Measurements from ENCODE around the gene DOCK10.

The DOCK10 gene

DNA sequence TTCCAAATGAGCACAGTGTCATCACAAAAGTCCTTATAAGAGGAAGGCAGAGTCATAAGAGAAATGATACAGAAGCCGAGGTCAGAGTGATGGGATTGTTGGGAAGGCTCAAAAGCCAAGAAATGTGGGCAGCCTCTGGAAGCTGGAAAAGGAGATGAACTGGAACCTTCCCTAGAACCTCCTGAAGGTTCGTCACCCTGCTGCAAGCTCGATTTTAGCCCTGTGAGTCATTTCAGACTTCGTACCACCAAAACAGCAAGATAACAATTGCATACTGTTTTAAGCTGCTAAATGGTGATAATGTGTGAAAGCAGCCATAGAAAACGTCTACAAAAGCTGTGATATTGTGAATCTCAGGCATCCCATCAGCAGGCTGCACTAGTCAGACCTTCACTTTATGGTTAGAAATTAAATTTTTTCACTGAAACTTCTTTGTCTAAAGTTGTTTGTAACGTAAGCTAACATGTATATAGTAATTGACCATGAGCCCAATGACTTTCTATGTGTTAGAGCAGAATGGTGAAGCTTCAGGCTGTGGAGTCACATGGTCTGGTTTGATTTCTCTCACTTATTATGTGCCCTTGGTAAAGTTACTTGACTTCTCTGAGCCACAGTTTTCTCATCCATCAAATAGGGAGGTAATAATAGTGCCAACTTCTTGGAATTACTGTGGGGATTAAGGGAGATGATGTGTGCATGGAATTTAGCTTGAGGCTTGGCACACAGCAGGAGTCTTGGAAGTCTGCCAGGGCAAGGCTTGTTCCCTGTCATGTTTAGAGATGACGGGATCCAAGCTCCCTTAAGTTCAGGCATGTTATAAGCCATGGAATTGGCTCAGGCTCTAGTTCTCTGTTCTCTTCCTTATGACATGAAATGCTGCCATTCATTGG lies 194.1 kb downstream of the DOCK10 start:
- no peak for DNase-seq
- no peak overlapping the region for H3K27ac ChIP-seq (ENCODE audit: insufficient read depth, low read length, poor library complexity, severe bottlenecking)
- no peaks in the 10 kb centered on the region for H3K27me3 ChIP-seq (replicated peaks; ENCODE audit: control insufficient read depth, insufficient read depth, low read length, poor library complexity, severe bottlenecking)
- H3K9me3 ChIP-seq (ENCODE audit: control insufficient read depth, low read length), result no peaks in the 10 kb centered on the region
- no peaks in the 10 kb centered on the region for H3K4me1 ChIP-seq (ENCODE audit: control insufficient read depth, insufficient read depth, low read length, poor library complexity, severe bottlenecking)
- no peak overlapping the region for H3K4me3 ChIP-seq (ENCODE audit: insufficient read depth, low read depth, low read length, poor library complexity, severe bottlenecking)
- peaks cover 86% of the 10 kb centered on the region for H3K36me3 ChIP-seq (ENCODE audit: control insufficient read depth, insufficient read depth, low read length)

DNA sequence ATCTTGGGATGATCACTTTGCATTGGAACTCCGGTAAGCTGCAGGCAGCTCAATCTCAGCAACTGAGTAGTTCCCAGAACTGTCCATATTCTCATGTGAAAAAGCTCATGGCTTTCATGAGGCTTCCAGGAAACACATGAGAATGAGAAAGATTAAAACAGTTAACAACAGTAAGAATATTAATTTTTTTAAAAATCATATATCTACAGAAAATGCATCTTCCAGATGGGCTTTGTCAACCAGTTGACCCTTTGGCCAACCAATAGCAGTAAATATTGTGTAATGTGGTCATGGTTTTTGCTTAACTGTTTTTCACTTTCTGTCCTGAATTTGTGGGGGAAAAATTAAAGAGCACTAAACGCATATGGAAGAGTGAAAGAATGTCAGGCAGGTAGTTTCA lies 194.9 kb downstream of the DOCK10 start:
- no peaks in the 10 kb centered on the region for H3K9me3 ChIP-seq (ENCODE audit: control insufficient read depth, low read length)
- peaks cover 93% of the 10 kb centered on the region for H3K36me3 ChIP-seq (ENCODE audit: control insufficient read depth, insufficient read depth, low read length)
- H3K4me1 ChIP-seq (ENCODE audit: control insufficient read depth, insufficient read depth, low read length, poor library complexity, severe bottlenecking), result no peaks in the 10 kb centered on the region
- H3K27me3 ChIP-seq (replicated peaks; ENCODE audit: control insufficient read depth, insufficient read depth, low read length, poor library complexity, severe bottlenecking), result no peaks in the 10 kb centered on the region
- no peak overlapping the region for H3K27ac ChIP-seq (ENCODE audit: insufficient read depth, low read length, poor library complexity, severe bottlenecking)
- H3K4me3 ChIP-seq (ENCODE audit: insufficient read depth, low read depth, low read length, poor library complexity, severe bottlenecking), result no peak overlapping the region
- no peak for DNase-seq

DNA sequence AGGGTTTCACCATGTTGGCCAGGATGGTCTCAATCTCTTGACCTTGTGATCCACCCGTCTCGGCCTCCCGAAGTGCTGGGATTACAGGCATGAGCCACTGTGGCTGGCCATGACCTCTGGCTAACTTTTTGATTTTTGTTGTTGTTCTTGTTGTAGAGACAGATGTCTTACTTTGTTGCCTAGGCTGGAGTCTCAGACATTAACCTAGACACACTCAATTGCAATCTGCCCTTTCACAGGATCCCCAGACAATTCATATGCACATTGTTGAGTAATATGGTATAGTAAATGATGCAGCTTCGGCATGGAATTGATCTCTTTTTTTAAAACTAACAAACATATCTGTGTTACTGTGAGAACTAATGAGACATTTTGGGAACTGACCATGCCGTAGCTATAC lies 195.6 kb downstream of the DOCK10 start:
- no peak for DNase-seq
- no peaks in the 10 kb centered on the region for H3K27me3 ChIP-seq (replicated peaks; ENCODE audit: control insufficient read depth, insufficient read depth, low read length, poor library complexity, severe bottlenecking)
- no peak overlapping the region for H3K27ac ChIP-seq (ENCODE audit: insufficient read depth, low read length, poor library complexity, severe bottlenecking)
- peaks cover 93% of the 10 kb centered on the region for H3K36me3 ChIP-seq (ENCODE audit: control insufficient read depth, insufficient read depth, low read length)
- H3K4me1 ChIP-seq (ENCODE audit: control insufficient read depth, insufficient read depth, low read length, poor library complexity, severe bottlenecking), result no peaks in the 10 kb centered on the region
- no peak overlapping the region for H3K4me3 ChIP-seq (ENCODE audit: insufficient read depth, low read depth, low read length, poor library complexity, severe bottlenecking)
- no peaks in the 10 kb centered on the region for H3K9me3 ChIP-seq (ENCODE audit: control insufficient read depth, low read length)

DNA sequence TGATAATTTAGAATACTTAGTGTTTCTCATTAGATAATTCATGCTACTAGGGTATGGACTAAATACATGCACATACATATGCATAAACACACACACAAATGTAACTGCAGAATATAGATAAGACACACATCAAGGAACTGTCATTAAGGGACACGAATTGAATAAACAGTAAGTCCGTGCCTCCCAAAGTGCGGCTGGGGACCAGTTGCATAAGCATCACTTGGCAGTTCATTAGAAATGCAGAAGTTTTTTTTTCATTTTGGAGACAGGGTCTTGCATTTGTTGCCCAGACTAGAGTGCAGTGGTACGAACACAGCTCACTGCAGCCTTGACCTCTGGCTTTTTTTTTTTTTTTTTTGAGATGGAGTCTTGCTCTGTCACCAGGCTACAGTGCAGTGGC lies 196.1 kb downstream of the DOCK10 start:
- no peaks in the 10 kb centered on the region for H3K27me3 ChIP-seq (replicated peaks; ENCODE audit: control insufficient read depth, insufficient read depth, low read length, poor library complexity, severe bottlenecking)
- no peaks in the 10 kb centered on the region for H3K9me3 ChIP-seq (ENCODE audit: control insufficient read depth, low read length)
- H3K4me3 ChIP-seq (ENCODE audit: insufficient read depth, low read depth, low read length, poor library complexity, severe bottlenecking), result no peak overlapping the region
- no peaks in the 10 kb centered on the region for H3K4me1 ChIP-seq (ENCODE audit: control insufficient read depth, insufficient read depth, low read length, poor library complexity, severe bottlenecking)
- H3K36me3 ChIP-seq (ENCODE audit: control insufficient read depth, insufficient read depth, low read length), result peaks cover 91% of the 10 kb centered on the region
- H3K27ac ChIP-seq (ENCODE audit: insufficient read depth, low read length, poor library complexity, severe bottlenecking), result no peak overlapping the region
- DNase-seq, result no peak

DNA sequence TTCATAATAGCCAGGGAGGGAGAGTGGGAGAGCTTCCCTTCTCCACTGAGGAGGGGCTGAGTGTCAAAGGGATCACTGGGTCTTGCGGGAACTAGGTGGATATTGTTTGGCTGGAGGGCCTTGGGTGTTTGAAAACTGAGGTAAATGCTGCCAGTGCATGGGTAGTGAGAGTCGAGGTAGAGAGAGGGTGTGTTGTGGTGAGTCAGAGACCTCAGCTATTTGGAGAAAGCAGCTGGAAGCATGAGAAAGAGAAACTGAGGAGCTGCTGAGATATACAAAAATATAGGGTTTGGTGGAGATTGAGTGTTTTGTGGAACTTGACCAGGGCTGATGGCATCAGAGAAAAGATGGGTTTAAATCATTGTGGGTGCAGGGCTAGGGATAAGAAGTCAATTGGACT lies 199.1 kb downstream of the DOCK10 start:
- no peak overlapping the region for H3K27ac ChIP-seq (ENCODE audit: insufficient read depth, low read length, poor library complexity, severe bottlenecking)
- H3K4me3 ChIP-seq (ENCODE audit: insufficient read depth, low read depth, low read length, poor library complexity, severe bottlenecking), result no peak overlapping the region
- no peaks in the 10 kb centered on the region for H3K9me3 ChIP-seq (ENCODE audit: control insufficient read depth, low read length)
- peaks cover 91% of the 10 kb centered on the region for H3K36me3 ChIP-seq (ENCODE audit: control insufficient read depth, insufficient read depth, low read length)
- H3K27me3 ChIP-seq (replicated peaks; ENCODE audit: control insufficient read depth, insufficient read depth, low read length, poor library complexity, severe bottlenecking), result no peaks in the 10 kb centered on the region
- no peak for DNase-seq
- H3K4me1 ChIP-seq (ENCODE audit: control insufficient read depth, insufficient read depth, low read length, poor library complexity, severe bottlenecking), result no peaks in the 10 kb centered on the region

DNA sequence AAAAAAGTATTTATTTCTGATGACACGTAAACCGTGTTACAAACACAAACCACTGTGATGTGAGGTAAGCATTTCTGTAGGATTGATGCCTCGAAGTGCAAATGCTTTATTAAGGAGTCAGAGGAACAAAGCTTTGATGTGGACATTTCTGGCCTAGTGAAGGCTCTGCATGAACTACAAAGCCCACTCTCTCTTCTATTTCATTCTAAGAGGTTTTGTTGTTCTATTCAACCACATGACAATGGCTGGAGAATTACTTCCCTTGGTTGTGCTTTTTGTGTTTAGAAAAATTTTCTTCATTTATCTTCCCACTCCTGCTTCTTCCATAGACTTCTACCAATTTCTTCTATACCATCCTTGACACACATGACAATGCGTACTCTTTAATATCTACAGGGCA lies 200.4 kb downstream of the DOCK10 start:
- no peak for DNase-seq
- peaks cover 91% of the 10 kb centered on the region for H3K36me3 ChIP-seq (ENCODE audit: control insufficient read depth, insufficient read depth, low read length)
- H3K4me1 ChIP-seq (ENCODE audit: control insufficient read depth, insufficient read depth, low read length, poor library complexity, severe bottlenecking), result no peaks in the 10 kb centered on the region
- H3K4me3 ChIP-seq (ENCODE audit: insufficient read depth, low read depth, low read length, poor library complexity, severe bottlenecking), result no peak overlapping the region
- H3K27ac ChIP-seq (ENCODE audit: insufficient read depth, low read length, poor library complexity, severe bottlenecking), result no peak overlapping the region
- H3K27me3 ChIP-seq (replicated peaks; ENCODE audit: control insufficient read depth, insufficient read depth, low read length, poor library complexity, severe bottlenecking), result no peaks in the 10 kb centered on the region
- H3K9me3 ChIP-seq (ENCODE audit: control insufficient read depth, low read length), result no peaks in the 10 kb centered on the region

DNA sequence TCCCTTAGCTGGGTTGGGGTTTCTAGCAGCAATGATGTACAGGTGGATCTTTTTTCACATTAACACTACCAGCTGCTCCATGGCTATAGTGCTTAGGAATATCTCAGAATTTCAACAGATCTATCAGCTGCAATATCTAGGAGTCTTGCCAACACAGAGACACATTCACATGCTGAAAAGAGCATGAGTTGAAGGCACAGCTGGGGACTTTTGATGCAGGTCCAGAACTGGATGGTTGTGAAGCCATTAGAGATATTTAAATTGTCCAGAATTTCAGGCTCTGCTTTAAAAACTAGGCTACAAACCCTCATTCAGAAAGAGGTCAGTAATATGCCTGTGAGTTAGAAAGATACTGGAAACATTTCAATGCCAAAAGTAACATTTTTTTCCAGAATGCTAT lies 203.9 kb downstream of the DOCK10 start:
- Histone ChIP-seq H3K36me3 (ENCODE audit: control insufficient read depth, insufficient read depth, low read length) (peaks cover 89% of the 10 kb centered on the region), H3K4me1 (ENCODE audit: control insufficient read depth, insufficient read depth, low read length, poor library complexity, severe bottlenecking) (no peaks in the 10 kb centered on the region), H3K27me3 (replicated peaks; ENCODE audit: control insufficient read depth, insufficient read depth, low read length, poor library complexity, severe bottlenecking) (no peaks in the 10 kb centered on the region), H3K4me3 (ENCODE audit: insufficient read depth, low read depth, low read length, poor library complexity, severe bottlenecking) (no peak overlapping the region), H3K9me3 (ENCODE audit: control insufficient read depth, low read length) (no peaks in the 10 kb centered on the region), H3K27ac (ENCODE audit: insufficient read depth, low read length, poor library complexity, severe bottlenecking) (no peak overlapping the region)
- no peak for DNase-seq

DNA sequence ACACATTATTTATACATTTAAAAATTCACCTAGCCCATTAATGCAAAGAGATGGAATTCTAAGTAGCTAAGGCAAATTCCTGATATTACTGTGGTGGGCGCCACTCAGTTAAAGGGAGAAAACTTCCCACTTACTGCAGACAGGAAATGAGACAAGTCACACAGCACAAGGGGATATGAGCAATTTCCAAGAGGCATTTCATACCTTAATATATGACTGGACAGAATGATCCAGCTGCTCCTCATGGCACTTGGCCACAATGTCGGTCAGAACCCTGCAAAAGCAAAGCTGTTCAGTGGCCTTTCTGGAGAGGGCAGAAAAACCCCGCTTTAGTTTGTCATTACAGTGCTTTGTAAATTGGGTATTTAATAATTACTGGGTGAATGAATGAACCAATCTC lies 204.7 kb downstream of the DOCK10 start:
- no peaks in the 10 kb centered on the region for H3K9me3 ChIP-seq (ENCODE audit: control insufficient read depth, low read length)
- DNase-seq, result no peak
- no peak overlapping the region for H3K27ac ChIP-seq (ENCODE audit: insufficient read depth, low read length, poor library complexity, severe bottlenecking)
- H3K4me3 ChIP-seq (ENCODE audit: insufficient read depth, low read depth, low read length, poor library complexity, severe bottlenecking), result no peak overlapping the region
- no peaks in the 10 kb centered on the region for H3K27me3 ChIP-seq (replicated peaks; ENCODE audit: control insufficient read depth, insufficient read depth, low read length, poor library complexity, severe bottlenecking)
- H3K36me3 ChIP-seq (ENCODE audit: control insufficient read depth, insufficient read depth, low read length), result peaks cover 89% of the 10 kb centered on the region
- no peaks in the 10 kb centered on the region for H3K4me1 ChIP-seq (ENCODE audit: control insufficient read depth, insufficient read depth, low read length, poor library complexity, severe bottlenecking)

DNA sequence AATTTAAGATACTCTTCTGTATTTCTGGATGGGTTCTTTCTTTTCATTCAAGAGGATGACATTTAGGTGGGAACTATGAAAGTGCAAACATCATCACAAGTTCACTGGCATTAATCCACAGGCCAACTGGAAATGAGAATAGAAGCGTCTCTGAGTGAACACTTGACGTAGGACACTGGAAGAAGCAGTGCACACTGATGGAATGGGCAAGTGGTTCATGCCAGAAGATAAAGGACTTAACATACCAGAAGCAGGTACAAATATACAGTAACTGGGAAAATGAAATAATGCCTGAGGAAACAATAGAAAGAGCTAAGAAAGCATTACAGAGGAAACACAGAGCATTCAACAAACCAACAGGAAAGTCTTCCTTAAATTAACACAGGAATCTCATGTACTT lies 205.2 kb downstream of the DOCK10 start:
- Histone ChIP-seq H3K36me3 (ENCODE audit: control insufficient read depth, insufficient read depth, low read length) (peaks cover 89% of the 10 kb centered on the region), H3K9me3 (ENCODE audit: control insufficient read depth, low read length) (no peaks in the 10 kb centered on the region), H3K27ac (ENCODE audit: insufficient read depth, low read length, poor library complexity, severe bottlenecking) (no peak overlapping the region), H3K27me3 (replicated peaks; ENCODE audit: control insufficient read depth, insufficient read depth, low read length, poor library complexity, severe bottlenecking) (no peaks in the 10 kb centered on the region), H3K4me1 (ENCODE audit: control insufficient read depth, insufficient read depth, low read length, poor library complexity, severe bottlenecking) (no peaks in the 10 kb centered on the region), H3K4me3 (ENCODE audit: insufficient read depth, low read depth, low read length, poor library complexity, severe bottlenecking) (no peak overlapping the region)
- no peak for DNase-seq

DNA sequence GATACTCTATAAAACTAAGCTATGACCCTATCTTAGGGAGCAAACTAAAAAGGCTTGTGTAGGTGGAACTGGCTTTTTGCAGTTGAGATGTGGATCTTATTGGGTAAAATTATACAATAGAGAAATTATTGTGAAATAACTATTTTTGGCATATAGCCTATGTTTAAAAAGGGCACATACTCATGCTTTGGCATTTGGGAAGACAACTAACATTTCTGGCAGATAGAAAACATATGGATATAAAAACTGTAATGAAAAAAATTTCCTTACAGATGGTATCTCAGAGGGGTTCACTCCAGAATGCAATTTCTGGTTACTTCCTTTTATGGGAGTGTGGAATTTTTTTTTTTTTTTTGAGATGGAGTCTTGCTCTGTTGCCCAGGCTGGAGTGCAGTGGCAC lies 206.0 kb downstream of the DOCK10 start:
- DNase-seq, result no peak
- no peaks in the 10 kb centered on the region for H3K9me3 ChIP-seq (ENCODE audit: control insufficient read depth, low read length)
- H3K4me1 ChIP-seq (ENCODE audit: control insufficient read depth, insufficient read depth, low read length, poor library complexity, severe bottlenecking), result no peaks in the 10 kb centered on the region
- H3K27ac ChIP-seq (ENCODE audit: insufficient read depth, low read length, poor library complexity, severe bottlenecking), result no peak overlapping the region
- H3K36me3 ChIP-seq (ENCODE audit: control insufficient read depth, insufficient read depth, low read length), result peaks cover 90% of the 10 kb centered on the region
- H3K27me3 ChIP-seq (replicated peaks; ENCODE audit: control insufficient read depth, insufficient read depth, low read length, poor library complexity, severe bottlenecking), result no peaks in the 10 kb centered on the region
- H3K4me3 ChIP-seq (ENCODE audit: insufficient read depth, low read depth, low read length, poor library complexity, severe bottlenecking), result no peak overlapping the region
